HG02943 (cell line): ENCODE measurements around the gene SEC24C.
"Not testable (repeated sequence)": the region's sequence is repeated elsewhere in the genome, so short reads cannot be mapped to it uniquely, and the experiment has no call there.

Experiments
- ATAC-seq: cut with Tn5 transposase; IDR thresholded peaks from one replicate; pipeline ENCODE4 v1.9.1; 2021; ENCODE audit warnings: mild to moderate bottlenecking, low read depth, moderate library complexity; ENCODE audit not compliant: unreplicated experiment

SEC24C gene

GRCh38 chr10:73788864-73789658 is 44.9 kb downstream of the SEC24C start:
- ATAC-seq: no peak

- no peak for ATAC-seq
These were observed 45.5 kb downstream of the SEC24C start for GRCh38 chr10:73789659-73790055.

- ATAC-seq: no peak
These were observed 46.9 kb downstream of the SEC24C start for GRCh38 chr10:73790886-73791625.

GRCh38 chr10:73791871-73792400 is 47.8 kb downstream of the SEC24C start:
- ATAC-seq: no peak

GRCh38 chr10:73793456-73793855 is 49.3 kb downstream of the SEC24C start:
- ATAC-seq: no peak

GRCh38 chr10:73795491-73795890 is 51.3 kb downstream of the SEC24C start:
- not testable (repeated sequence) for ATAC-seq

- not testable (repeated sequence) for ATAC-seq
These were observed 51.9 kb downstream of the SEC24C start for GRCh38 chr10:73796035-73796434.

GRCh38 chr10:73796766-73797165 is 52.6 kb downstream of the SEC24C start:
- ATAC-seq: no peak

GRCh38 chr10:73797324-73798025 is 53.3 kb downstream of the SEC24C start:
- ATAC-seq: no peak

- ATAC-seq: no peak
These were observed 53.9 kb downstream of the SEC24C start for GRCh38 chr10:73798087-73798486.

GRCh38 chr10:73798927-73799560 is 54.9 kb downstream of the SEC24C start:
- ATAC-seq: no peak

GRCh38 chr10:73799899-73800559 is 55.9 kb downstream of the SEC24C start:
- no peak for ATAC-seq

- no peak for ATAC-seq
These were observed 56.5 kb downstream of the SEC24C start for GRCh38 chr10:73800560-73801252.

- ATAC-seq: no peak
These were observed 57.0 kb downstream of the SEC24C start for GRCh38 chr10:73801253-73801590.

- no peak for ATAC-seq
These were observed 58.3 kb downstream of the SEC24C start for GRCh38 chr10:73802276-73802991.

- no peak for ATAC-seq
These were observed 59.6 kb downstream of the SEC24C start for GRCh38 chr10:73803680-73804286.

- no peak for ATAC-seq
These were observed 62.2 kb downstream of the SEC24C start for GRCh38 chr10:73806176-73806950.

- no peak for ATAC-seq
These were observed 63.3 kb downstream of the SEC24C start for GRCh38 chr10:73807471-73807870.
